ENCODE data around the gene AJUBA.

- no peak for TF ChIP-seq EZH2 (IDR thresholded peaks at IDR 0.05; ENCODE audit: insufficient read depth, poor library complexity, severe bottlenecking)
- TF ChIP-seq EZH2phosphoT487 (IDR thresholded peaks at IDR 0.05; ENCODE audit: insufficient read depth, low read depth), result no peak
Observed at GRCh38 chr14:22985894-22986507, 3.6 kb upstream of the AJUBA start.

Data from GM23248 (cell line).